DMS114 treated with DMSO at 0.1 percent for 48 hours (cell line): ENCODE results near the gene METTL4.

Experiments
- DNase-seq: peaks from one replicate; lab custom pipeline; 2025; ENCODE audit not compliant: unreplicated experiment; lab: John Stamatoyannopoulos, UW

Gene METTL4

GRCh38 chr18:2522112-2522511 is 49.2 kb downstream of the METTL4 start:
- DNase-seq: no peak

GRCh38 chr18:2518473-2518872 is 52.8 kb downstream of the METTL4 start:
- no peak for DNase-seq

DNA sequence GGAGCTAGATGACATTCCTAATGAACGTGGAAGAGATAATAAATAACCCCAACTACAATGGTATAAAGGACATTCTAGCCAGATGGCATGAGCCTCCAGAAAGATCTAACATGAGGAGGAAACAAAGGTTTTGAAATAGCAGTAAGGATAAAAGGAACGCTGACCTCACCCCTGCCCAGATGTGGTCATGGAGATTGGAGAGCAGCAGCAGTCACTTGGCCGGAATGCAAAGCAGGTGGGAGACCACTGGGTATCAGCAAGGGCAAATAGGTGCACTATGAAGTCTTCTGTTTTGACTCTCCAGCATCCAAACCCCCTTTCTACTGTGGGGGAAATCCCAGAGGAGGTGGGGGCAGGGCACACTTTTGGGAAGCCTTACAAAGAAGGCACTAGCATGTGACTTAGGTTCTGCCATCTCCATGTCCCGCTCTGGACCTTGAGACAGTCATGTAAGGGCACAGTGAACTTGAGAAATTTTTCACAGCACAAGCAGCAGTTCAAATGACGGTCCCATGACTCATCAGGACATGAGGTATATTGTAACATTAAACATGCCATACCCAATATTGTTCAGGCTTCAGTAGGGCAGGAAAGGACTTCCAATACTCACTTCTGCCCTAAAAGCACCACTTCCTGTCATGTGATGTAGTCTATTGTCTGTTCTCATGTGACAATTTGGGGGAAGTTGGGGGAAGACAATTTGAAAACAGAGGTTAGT is 55.2 kb downstream of the METTL4 start:
- DNase-seq: no peak

- no peak for DNase-seq
Observed at GRCh38 chr18:2515171-2515787, 56.0 kb downstream of the METTL4 start.

GRCh38 chr18:2513616-2514015 is 57.7 kb downstream of the METTL4 start:
- DNase-seq: no peak

- no peak for DNase-seq
Observed at GRCh38 chr18:2512059-2512458, 59.2 kb downstream of the METTL4 start.

GRCh38 chr18:2511451-2511850 is 59.9 kb downstream of the METTL4 start:
- no peak for DNase-seq

DNA sequence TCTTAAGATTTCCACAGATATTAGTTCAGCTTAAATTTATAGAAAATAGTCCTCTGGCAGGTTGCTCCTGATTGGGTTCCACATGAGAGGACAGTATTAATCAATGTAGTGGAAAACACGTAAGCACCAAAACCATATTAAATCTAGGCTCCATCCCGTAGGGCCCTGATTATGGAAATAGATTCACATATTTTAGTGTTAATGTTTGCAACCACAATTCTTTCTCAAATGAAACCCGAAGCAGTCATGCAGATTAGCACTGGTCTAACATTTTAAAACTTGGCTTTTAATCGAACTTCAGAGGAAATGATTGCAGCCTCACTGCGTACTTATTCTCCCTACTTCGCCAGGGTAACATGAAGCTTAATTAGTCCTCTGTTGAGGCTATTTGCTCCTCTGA is 60.9 kb downstream of the METTL4 start:
- DNase-seq: no peak

- no peak for DNase-seq
Observed at GRCh38 chr18:2508678-2509077, 62.6 kb downstream of the METTL4 start.

DNA sequence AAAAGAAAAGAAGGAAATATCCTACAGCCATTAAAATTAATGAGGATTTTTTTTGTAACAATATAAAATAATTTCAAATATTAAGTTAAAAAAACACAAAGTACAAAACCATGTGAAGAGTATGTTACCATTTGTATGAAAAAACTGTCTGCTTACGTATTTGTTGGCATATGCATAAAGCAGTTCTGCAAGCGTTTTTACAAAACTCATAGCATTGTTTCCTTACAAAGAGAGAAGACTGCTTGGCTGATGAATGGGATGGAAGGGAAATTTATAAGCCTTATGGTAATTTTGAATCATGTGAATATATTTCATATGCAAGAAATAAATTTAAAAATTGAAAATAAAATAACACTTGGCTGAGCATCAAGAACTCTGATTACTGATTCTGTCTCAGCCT is 63.1 kb downstream of the METTL4 start:
- DNase-seq: no peak

DNA sequence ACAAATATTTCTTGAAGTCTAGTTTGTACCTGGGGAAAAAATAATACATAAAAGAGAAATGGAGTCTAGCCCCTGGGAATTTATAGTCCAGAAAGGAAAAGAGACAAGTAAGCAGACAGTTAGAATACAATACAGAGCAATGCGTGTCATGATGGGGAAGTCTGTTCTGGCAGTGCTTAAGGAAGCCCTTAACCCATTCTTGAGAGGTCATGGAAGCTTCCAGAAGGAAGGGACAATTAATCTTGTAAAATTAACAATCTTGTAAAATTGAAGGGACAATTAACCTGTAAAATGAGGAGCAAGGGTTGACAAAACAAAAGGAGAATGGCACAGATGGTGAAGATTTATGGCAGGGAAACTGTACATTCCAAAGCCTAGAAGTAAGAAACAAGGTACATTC is 66.7 kb downstream of the METTL4 start:
- DNase-seq: no peak

GRCh38 chr18:2502880-2503279 is 68.4 kb downstream of the METTL4 start:
- no peak for DNase-seq

DNA sequence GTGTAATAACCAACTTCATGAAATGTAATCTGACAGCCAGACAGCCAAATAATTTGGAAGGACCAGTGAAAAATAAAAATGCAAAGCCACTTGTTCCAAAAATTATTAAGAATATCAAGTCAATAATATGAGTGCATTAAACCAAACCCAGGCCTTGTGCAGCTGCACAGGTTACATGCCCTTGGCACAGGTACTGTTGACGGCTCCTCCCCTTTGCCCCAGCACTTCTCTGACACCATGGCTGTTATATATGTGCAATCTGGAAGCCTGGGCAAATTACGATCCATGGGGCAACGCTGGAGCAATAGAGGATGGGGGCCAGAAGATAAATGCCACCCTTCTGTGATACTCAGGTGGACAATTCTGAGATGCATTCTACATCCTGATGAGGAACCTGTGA is 68.9 kb downstream of the METTL4 start:
- DNase-seq: no peak

- no peak for DNase-seq
Observed at GRCh38 chr18:2497797-2498196, 73.5 kb downstream of the METTL4 start.

- no peak for DNase-seq
Observed at GRCh38 chr18:2495381-2495780, 75.9 kb downstream of the METTL4 start.

- DNase-seq: no peak
Observed at GRCh38 chr18:2494921-2495320, 76.4 kb downstream of the METTL4 start.
